PC-3 (cell line): ENCODE data around the gene PLEKHN1. TPM values are rescaled to one million over a fixed set of nuclear protein-coding genes. Genes with fewer than 3 reads are reported as not detected.

Source experiments
- ATAC-seq: fragments of 200-7000 bp; cut with Tn5 transposase; 2 replicates; pipeline ENCODE4 v1.9.1; 2020; ENCODE audit warnings: mild to moderate bottlenecking, moderate library complexity
- BruUV-seq: library from RNA; stranded (reverse); fragments of 400-500 nt; replicated peaks from 2 replicates; lab custom pipeline; 2021; lab: Mats Ljungman, UMichigan
- CTCF ChIA-PET: fragments of 300-600 bp; sonication (Branson Sonifier 250); formaldehyde crosslinking; loops from one replicate; lab custom pipeline; 2022; ENCODE audit warnings: antibody characterized with exemption; lab: Charles Lee
- POLR2A ChIA-PET: fragments of 300-600 bp; sonication (Branson Sonifier 250); formaldehyde crosslinking; loops from one replicate; lab custom pipeline; 2022; ENCODE audit warnings: antibody characterized with exemption; ENCODE audit not compliant: unreplicated experiment; lab: Charles Lee
- DNase-seq: peaks from one replicate; pipeline ENCODE4 v3.0.0-alpha.2; 2015
- H2AFZ ChIP-seq: fragments of 300-600 bp; sonication (generic); 2 replicates; pipeline ENCODE4 v1.6.0; 2016; ENCODE audit warnings: antibody characterized with exemption, low read length
- H3F3A ChIP-seq: fragments of 300-600 bp; sonication (generic); one replicate; pipeline ENCODE4 v1.6.0; 2017; ENCODE audit warnings: antibody characterized with exemption, low read length, control low read depth, mild to moderate bottlenecking; ENCODE audit not compliant: unreplicated experiment
- H3K27ac ChIP-seq: fragments of 300-600 bp; sonication (generic); 2 replicates; pipeline ENCODE4 v1.5.1; 2016; ENCODE audit warnings: mild to moderate bottlenecking, low read length
- H3K27me3 ChIP-seq: fragments of 300-600 bp; sonication (generic); 2 replicates; pipeline ENCODE4 v1.6.1; 2016; ENCODE audit warnings: low read length, mixed read lengths
- H3K36me3 ChIP-seq: fragments of 300-600 bp; sonication (generic); 2 replicates; pipeline ENCODE4 v1.6.1; 2016; ENCODE audit warnings: low read depth, mixed run types, low read length, mixed read lengths
- H3K4me1 ChIP-seq: fragments of 300-600 bp; sonication (generic); 2 replicates; pipeline ENCODE4 v1.5.1; 2016; ENCODE audit warnings: low read length; ENCODE audit not compliant: insufficient read depth
- H3K4me2 ChIP-seq: fragments of 300-600 bp; sonication (generic); 2 replicates; pipeline ENCODE4 v1.6.0; 2016; ENCODE audit warnings: low read length
- H3K4me3 ChIP-seq: fragments of 300-600 bp; sonication (generic); 2 replicates; pipeline ENCODE4 v1.5.1; 2016; ENCODE audit warnings: mild to moderate bottlenecking, low read length, mixed read lengths
- H3K79me2 ChIP-seq: fragments of 300-600 bp; sonication (generic); 2 replicates; pipeline ENCODE4 v1.6.1; 2017; ENCODE audit warnings: low read length, mixed read lengths
- H3K9ac ChIP-seq: fragments of 300-600 bp; sonication (generic); 2 replicates; pipeline ENCODE4 v1.6.0; 2016; ENCODE audit warnings: mild to moderate bottlenecking, low read length
- H3K9me2 ChIP-seq: fragments of 300-600 bp; sonication (generic); replicated peaks from 2 replicates; pipeline ENCODE4 v1.6.1; 2016; ENCODE audit warnings: mixed run types, low read length, mixed read lengths
- H3K9me3 ChIP-seq: fragments of 300-600 bp; sonication (generic); 2 replicates; pipeline ENCODE4 v1.6.1; 2016; ENCODE audit warnings: low read length, mixed read lengths
- H4K20me1 ChIP-seq: fragments of 300-600 bp; sonication (generic); 2 replicates; pipeline ENCODE4 v1.6.1; 2016; ENCODE audit warnings: low read length, mixed read lengths
- EZH2 ChIP-seq: fragments of 300-600 bp; sonication (generic); IDR thresholded peaks from one replicate; pipeline ENCODE4 v1.6.1; 2017; ENCODE audit warnings: antibody characterized with exemption, mild to moderate bottlenecking, low read length; ENCODE audit not compliant: unreplicated experiment
- EZH2phosphoT487 ChIP-seq: fragments of 300-600 bp; sonication (generic); IDR thresholded peaks from 2 replicates; pipeline ENCODE4 v1.6.1; 2018; ENCODE audit warnings: mild to moderate bottlenecking, antibody characterized with exemption, low read length, borderline replicate concordance
- intact Hi-C: fragments of 100-400 bp; cut with micrococcal nuclease; formaldehyde crosslinking; loops from 2 replicates; pipeline ENCODE4 v1.9.0; 2023
- total RNA-seq: library from RNA; depleted of rRNA; stranded (reverse); fragments of >200 nt; gene quantifications from 2 replicates; pipeline ENCODE4 v1.2.3, GENCODE V29; 2014
- TF ChIP-seq, protein P1 (sequence below): fragments of 300-600 bp; sonication (generic); conservative IDR thresholded peaks from 2 replicates; pipeline ENCODE4 v1.5.1; 2017; ENCODE audit warnings: antibody characterized with exemption, low read depth, mild to moderate bottlenecking, low read length

Gene PLEKHN1
- total RNA-seq, 1 experiment from 2014 or later, result 14.0 TPM

DNA sequence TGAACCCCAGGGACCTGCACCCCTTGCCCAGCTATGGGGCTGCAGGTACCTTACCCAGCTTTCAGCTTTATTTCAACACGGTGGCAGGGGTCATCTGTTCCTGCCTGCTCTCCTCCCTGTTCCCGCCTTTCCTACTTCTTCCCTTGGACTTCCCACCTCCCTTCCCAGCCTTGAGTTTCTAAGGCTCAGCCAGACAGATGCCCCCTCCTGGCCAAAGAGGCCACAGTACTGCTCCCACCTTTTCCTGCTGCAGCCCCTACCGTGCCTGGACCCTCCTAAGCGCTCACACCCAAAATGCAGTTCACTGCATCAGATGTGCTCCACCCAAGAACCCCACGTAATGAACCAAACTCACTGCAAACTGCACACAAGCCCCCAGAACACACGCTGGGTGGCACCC lies 14.9 kb upstream of the PLEKHN1 start:
- DNase-seq (no peak), ATAC-seq (no peak)
- CTCF ChIA-PET, result no interaction called here
- Histone ChIP-seq H3F3A (no peaks in the 10 kb centered on the region), H3K4me2 (no peak overlapping the region), H3K4me3 (no peak overlapping the region), H3K9me3 (no peaks in the 10 kb centered on the region), H3K9me2 (no peaks in the 10 kb centered on the region), H3K4me1 (no peaks in the 10 kb centered on the region), H4K20me1 (no peaks in the 10 kb centered on the region), H3K79me2 (peaks cover 11% of the 10 kb centered on the region; the same call in 1 of the 2 replicates), H3K27me3 (no peaks in the 10 kb centered on the region), H3K36me3 (peaks cover 58% of the 10 kb centered on the region), H2AFZ (no peak overlapping the region), H3K27ac (no peak overlapping the region), H3K9ac (no peak overlapping the region)
- intact Hi-C loops, result no loop called here
- no TSS peak for BruUV-seq
- TF ChIP-seq, protein P1, sequence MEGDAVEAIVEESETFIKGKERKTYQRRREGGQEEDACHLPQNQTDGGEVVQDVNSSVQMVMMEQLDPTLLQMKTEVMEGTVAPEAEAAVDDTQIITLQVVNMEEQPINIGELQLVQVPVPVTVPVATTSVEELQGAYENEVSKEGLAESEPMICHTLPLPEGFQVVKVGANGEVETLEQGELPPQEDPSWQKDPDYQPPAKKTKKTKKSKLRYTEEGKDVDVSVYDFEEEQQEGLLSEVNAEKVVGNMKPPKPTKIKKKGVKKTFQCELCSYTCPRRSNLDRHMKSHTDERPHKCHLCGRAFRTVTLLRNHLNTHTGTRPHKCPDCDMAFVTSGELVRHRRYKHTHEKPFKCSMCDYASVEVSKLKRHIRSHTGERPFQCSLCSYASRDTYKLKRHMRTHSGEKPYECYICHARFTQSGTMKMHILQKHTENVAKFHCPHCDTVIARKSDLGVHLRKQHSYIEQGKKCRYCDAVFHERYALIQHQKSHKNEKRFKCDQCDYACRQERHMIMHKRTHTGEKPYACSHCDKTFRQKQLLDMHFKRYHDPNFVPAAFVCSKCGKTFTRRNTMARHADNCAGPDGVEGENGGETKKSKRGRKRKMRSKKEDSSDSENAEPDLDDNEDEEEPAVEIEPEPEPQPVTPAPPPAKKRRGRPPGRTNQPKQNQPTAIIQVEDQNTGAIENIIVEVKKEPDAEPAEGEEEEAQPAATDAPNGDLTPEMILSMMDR, result peak; percentile 59
- TF ChIP-seq EZH2, result no peak
- no peak for TF ChIP-seq EZH2phosphoT487
- POLR2A ChIA-PET, result no interaction called here

DNA sequence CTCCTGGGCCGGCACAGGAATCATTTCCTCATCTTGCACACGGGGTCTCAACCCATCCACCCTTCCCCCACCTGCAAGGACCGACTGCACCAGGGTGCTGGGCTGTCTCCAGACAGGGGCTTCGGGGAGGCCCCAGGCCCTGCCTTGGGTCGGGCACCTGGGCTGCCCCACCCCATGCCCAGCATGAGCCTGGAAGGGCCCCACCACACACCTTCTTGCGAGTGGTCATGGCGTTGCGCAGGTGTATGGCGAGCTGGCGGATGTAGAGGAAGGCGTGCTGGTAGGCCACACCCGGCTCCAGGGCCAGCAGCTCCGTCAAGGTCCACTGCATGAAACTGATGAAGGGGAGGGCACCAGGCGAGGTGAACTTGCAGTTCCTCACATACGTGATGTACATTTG lies 14.1 kb upstream of the PLEKHN1 start:
- DNase-seq, result no peak
- H3K9ac ChIP-seq, result no peak overlapping the region
- H3K79me2 ChIP-seq, result peaks cover 19% of the 10 kb centered on the region
- peaks cover 2% of the 10 kb centered on the region; the same call in 1 of the 2 replicates for H4K20me1 ChIP-seq
- ATAC-seq, result no peak
- H3K9me3 ChIP-seq, result no peaks in the 10 kb centered on the region
- H3K36me3 ChIP-seq, result peaks cover 59% of the 10 kb centered on the region
- POLR2A ChIA-PET, result no interaction called here
- no peak overlapping the region for H3K27ac ChIP-seq
- no peaks in the 10 kb centered on the region for H3F3A ChIP-seq
- no peak for TF ChIP-seq EZH2phosphoT487
- TF ChIP-seq EZH2, result no peak
- TF ChIP-seq, protein P1, result no peak
- H3K4me2 ChIP-seq, result no peak overlapping the region
- H3K4me1 ChIP-seq, result 0 out of 2 replicates have a peak, but pooled peaks cover 2% of the 10 kb centered on the region
- BruUV-seq, result no TSS peak
- H3K4me3 ChIP-seq, result no peak overlapping the region
- intact Hi-C loops, result no loop called here
- no peaks in the 10 kb centered on the region for H3K27me3 ChIP-seq
- CTCF ChIA-PET, result no interaction called here
- H3K9me2 ChIP-seq, result no peaks in the 10 kb centered on the region
- no peak overlapping the region for H2AFZ ChIP-seq

DNA sequence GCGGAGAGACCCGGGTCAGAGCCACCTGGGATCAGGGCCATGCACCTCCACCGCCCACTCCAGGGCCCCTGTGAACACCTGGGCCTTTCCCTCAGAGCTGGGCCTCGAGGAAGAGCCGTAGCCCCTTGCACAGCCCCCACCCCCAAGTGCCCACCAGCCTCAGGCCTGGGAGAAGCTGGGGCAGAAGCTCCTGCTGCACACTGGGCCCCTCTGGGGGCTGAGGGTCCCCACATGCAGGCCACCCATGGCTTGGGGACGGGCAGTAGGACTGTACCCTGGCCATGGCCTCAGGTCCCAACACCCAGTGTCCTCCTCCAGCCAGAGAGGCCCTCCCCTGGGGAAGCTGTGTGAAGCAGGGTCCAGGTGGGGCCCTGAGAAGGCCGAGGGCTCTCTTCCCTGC lies 13.7 kb upstream of the PLEKHN1 start:
- intact Hi-C loops, result no loop called here
- H4K20me1 ChIP-seq, result peaks cover 5% of the 10 kb centered on the region; the same call in 1 of the 2 replicates
- CTCF ChIA-PET, result no interaction called here

More for the DNA sequence above, 13.7 kb upstream of the PLEKHN1 start:
- ATAC-seq, result no peak
- no peak for DNase-seq
- POLR2A ChIA-PET, result no interaction called here
- no peaks in the 10 kb centered on the region for H3K9me3 ChIP-seq
- no peak for TF ChIP-seq EZH2
- TF ChIP-seq, protein P1, result no peak
- no peak for TF ChIP-seq EZH2phosphoT487
- peaks cover 6% of the 10 kb centered on the region for H3K4me1 ChIP-seq
- H3K36me3 ChIP-seq, result peaks cover 55% of the 10 kb centered on the region
- no peaks in the 10 kb centered on the region for H3K27me3 ChIP-seq
- BruUV-seq, result no TSS peak
- H3K27ac ChIP-seq, result no peak overlapping the region
- peaks cover 23% of the 10 kb centered on the region for H3K79me2 ChIP-seq
- no peak overlapping the region for H2AFZ ChIP-seq
- no peaks in the 10 kb centered on the region for H3K9me2 ChIP-seq
- no peak overlapping the region for H3K9ac ChIP-seq
- H3K4me3 ChIP-seq, result no peak overlapping the region
- no peaks in the 10 kb centered on the region for H3F3A ChIP-seq
- no peak overlapping the region for H3K4me2 ChIP-seq
